Measurements from ENCODE around the gene MARCHF7.

Gene MARCHF7

DNA sequence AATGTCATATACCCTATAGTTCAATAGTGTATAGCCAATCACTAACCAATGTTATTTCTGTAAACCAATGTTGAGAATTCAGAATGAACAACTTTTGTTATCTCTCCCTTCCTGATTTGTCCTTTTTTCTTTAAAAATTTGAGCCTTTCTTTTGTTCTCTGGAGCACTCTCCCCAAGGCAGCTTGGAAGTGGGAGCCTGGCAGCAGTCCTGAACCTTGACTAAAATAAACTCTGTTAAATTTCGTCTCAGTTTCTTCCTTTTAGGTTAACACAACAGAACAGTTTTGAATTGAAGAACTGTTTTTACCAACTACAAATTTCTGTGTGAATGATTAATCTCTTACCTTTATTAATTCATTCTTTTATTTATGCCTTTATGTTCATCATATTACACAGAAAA lies 49.8 kb downstream of the MARCHF7 start:
- TF ChIP-seq, protein P1, sequence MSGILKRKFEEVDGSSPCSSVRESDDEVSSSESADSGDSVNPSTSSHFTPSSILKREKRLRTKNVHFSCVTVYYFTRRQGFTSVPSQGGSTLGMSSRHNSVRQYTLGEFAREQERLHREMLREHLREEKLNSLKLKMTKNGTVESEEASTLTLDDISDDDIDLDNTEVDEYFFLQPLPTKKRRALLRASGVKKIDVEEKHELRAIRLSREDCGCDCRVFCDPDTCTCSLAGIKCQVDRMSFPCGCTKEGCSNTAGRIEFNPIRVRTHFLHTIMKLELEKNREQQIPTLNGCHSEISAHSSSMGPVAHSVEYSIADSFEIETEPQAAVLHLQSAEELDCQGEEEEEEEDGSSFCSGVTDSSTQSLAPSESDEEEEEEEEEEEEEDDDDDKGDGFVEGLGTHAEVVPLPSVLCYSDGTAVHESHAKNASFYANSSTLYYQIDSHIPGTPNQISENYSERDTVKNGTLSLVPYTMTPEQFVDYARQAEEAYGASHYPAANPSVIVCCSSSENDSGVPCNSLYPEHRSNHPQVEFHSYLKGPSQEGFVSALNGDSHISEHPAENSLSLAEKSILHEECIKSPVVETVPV (CRISPR knock-in tag; IDR thresholded peaks at IDR 0.05) = no peak
- TF ChIP-seq, protein P2, sequence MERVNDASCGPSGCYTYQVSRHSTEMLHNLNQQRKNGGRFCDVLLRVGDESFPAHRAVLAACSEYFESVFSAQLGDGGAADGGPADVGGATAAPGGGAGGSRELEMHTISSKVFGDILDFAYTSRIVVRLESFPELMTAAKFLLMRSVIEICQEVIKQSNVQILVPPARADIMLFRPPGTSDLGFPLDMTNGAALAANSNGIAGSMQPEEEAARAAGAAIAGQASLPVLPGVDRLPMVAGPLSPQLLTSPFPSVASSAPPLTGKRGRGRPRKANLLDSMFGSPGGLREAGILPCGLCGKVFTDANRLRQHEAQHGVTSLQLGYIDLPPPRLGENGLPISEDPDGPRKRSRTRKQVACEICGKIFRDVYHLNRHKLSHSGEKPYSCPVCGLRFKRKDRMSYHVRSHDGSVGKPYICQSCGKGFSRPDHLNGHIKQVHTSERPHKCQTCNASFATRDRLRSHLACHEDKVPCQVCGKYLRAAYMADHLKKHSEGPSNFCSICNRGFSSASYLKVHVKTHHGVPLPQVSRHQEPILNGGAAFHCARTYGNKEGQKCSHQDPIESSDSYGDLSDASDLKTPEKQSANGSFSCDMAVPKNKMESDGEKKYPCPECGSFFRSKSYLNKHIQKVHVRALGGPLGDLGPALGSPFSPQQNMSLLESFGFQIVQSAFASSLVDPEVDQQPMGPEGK (CRISPR knock-in tag; IDR thresholded peaks at IDR 0.05; ENCODE audit: borderline replicate concordance) = no peak
- TF ChIP-seq GLIS3 (CRISPR knock-in tag; IDR thresholded peaks at IDR 0.05) = no peak
- TF ChIP-seq, protein P3, sequence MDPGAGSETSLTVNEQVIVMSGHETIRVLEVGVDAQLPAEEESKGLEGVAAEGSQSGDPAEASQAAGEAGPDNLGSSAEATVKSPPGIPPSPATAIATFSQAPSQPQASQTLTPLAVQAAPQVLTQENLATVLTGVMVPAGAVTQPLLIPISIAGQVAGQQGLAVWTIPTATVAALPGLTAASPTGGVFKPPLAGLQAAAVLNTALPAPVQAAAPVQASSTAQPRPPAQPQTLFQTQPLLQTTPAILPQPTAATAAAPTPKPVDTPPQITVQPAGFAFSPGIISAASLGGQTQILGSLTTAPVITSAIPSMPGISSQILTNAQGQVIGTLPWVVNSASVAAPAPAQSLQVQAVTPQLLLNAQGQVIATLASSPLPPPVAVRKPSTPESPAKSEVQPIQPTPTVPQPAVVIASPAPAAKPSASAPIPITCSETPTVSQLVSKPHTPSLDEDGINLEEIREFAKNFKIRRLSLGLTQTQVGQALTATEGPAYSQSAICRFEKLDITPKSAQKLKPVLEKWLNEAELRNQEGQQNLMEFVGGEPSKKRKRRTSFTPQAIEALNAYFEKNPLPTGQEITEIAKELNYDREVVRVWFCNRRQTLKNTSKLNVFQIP (CRISPR knock-in tag; IDR thresholded peaks at IDR 0.05; ENCODE audit: borderline replicate concordance, low read depth) = no peak
- no peak for TF ChIP-seq ZNF8 (CRISPR knock-in tag; IDR thresholded peaks at IDR 0.05)
- no peak for TF ChIP-seq ARNTL (CRISPR knock-in tag; IDR thresholded peaks at IDR 0.05; ENCODE audit: borderline replicate concordance, low read depth)
- TF ChIP-seq ZFP30 (CRISPR knock-in tag; IDR thresholded peaks at IDR 0.05) = no peak
- no peak for TF ChIP-seq TCF4 (CRISPR knock-in tag; IDR thresholded peaks at IDR 0.05; ENCODE audit: borderline replicate concordance)
- TF ChIP-seq PPARA (CRISPR knock-in tag; IDR thresholded peaks at IDR 0.05; ENCODE audit: borderline replicate concordance) = no peak
- no peak for TF ChIP-seq ZNF565 (CRISPR knock-in tag; conservative IDR thresholded peaks at IDR 0.05; ENCODE audit: low read depth)
- no peak for TF ChIP-seq RARB (CRISPR knock-in tag; IDR thresholded peaks at IDR 0.05)
- no peak for TF ChIP-seq ZNF70 (CRISPR knock-in tag; IDR thresholded peaks at IDR 0.05)
- no peak for TF ChIP-seq ISL1 (CRISPR knock-in tag; IDR thresholded peaks at IDR 0.05)
- TF ChIP-seq OSR1 (CRISPR knock-in tag; IDR thresholded peaks at IDR 0.05) = no peak
- TF ChIP-seq, protein P4, sequence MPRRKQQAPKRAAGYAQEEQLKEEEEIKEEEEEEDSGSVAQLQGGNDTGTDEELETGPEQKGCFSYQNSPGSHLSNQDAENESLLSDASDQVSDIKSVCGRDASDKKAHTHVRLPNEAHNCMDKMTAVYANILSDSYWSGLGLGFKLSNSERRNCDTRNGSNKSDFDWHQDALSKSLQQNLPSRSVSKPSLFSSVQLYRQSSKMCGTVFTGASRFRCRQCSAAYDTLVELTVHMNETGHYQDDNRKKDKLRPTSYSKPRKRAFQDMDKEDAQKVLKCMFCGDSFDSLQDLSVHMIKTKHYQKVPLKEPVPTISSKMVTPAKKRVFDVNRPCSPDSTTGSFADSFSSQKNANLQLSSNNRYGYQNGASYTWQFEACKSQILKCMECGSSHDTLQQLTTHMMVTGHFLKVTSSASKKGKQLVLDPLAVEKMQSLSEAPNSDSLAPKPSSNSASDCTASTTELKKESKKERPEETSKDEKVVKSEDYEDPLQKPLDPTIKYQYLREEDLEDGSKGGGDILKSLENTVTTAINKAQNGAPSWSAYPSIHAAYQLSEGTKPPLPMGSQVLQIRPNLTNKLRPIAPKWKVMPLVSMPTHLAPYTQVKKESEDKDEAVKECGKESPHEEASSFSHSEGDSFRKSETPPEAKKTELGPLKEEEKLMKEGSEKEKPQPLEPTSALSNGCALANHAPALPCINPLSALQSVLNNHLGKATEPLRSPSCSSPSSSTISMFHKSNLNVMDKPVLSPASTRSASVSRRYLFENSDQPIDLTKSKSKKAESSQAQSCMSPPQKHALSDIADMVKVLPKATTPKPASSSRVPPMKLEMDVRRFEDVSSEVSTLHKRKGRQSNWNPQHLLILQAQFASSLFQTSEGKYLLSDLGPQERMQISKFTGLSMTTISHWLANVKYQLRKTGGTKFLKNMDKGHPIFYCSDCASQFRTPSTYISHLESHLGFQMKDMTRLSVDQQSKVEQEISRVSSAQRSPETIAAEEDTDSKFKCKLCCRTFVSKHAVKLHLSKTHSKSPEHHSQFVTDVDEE (CRISPR knock-in tag; IDR thresholded peaks at IDR 0.05) = no peak
- TF ChIP-seq TOX (CRISPR knock-in tag; IDR thresholded peaks at IDR 0.05; ENCODE audit: borderline replicate concordance) = no peak
- TF ChIP-seq ESRRG (CRISPR knock-in tag; IDR thresholded peaks at IDR 0.05) = no peak
- TF ChIP-seq ZC3H10 (CRISPR knock-in tag; IDR thresholded peaks at IDR 0.05) = no peak
- no peak for TF ChIP-seq CSDC2 (CRISPR knock-in tag; IDR thresholded peaks at IDR 0.05)
- TF ChIP-seq SNAI2 (CRISPR knock-in tag; IDR thresholded peaks at IDR 0.05) = no peak
- ATAC-seq = no peak
